GM19452 (cell line): ENCODE measurements around the gene AIP.

Source experiments
- ATAC-seq: cut with Tn5 transposase; IDR thresholded peaks from one replicate; pipeline ENCODE4 v1.9.1; 2021; ENCODE audit not compliant: unreplicated experiment

Gene AIP

DNA sequence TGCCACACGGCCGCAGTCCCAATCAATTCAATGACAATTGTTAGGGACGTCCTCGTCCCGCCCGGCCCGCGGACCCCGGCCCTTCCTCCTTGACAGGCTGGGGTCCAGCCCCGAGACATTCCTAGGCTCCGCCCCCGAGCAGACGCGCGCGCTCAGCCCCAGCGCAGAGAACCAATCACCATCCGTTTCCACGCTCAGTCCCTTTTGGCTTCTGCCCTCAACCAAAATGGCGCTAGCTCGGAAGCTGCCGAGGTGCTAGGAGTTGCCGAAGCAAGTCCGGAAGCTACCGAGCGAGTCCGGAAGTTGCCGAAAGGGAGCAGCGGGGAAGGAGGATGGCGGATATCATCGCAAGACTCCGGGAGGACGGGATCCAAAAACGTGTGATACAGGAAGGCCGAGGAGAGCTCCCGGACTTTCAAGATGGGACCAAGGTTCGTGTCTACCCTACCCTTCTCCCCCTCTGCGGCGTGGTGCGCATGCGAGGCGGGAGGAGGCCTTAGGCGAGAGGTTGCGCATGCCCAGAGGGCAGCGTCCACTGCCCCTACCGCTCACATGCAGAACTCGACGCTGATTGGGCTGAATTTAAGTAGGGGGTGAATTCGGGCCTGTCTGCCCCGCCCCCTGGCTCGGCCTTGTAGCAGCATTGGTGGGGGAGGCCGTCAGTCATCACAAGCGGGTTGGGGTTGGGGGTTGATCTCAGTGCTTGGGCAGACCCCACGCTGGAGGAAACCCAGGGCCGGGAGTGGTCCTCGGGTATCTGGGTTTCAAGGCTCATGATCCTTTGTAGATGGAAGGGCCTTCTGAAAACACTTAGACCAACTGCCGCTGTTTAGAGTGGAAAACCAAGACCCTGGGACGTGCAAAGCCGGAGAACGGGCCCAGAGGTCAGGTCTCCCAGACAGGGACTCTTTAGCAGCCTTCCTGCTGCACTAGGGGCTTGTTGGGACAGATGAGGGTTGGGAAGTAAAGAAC lies at the start of gene AIP:
Gene AIP (plus strand): TSS at position 200 of the 972 bp plus-strand sequence. CDS start 133 bp downstream, at position 333.
- ATAC-seq, result peak; percentile 57

GRCh38 chr11:67433536-67434394 lies 49.1 kb upstream of the AIP start:
- ATAC-seq, result no peak

DNA sequence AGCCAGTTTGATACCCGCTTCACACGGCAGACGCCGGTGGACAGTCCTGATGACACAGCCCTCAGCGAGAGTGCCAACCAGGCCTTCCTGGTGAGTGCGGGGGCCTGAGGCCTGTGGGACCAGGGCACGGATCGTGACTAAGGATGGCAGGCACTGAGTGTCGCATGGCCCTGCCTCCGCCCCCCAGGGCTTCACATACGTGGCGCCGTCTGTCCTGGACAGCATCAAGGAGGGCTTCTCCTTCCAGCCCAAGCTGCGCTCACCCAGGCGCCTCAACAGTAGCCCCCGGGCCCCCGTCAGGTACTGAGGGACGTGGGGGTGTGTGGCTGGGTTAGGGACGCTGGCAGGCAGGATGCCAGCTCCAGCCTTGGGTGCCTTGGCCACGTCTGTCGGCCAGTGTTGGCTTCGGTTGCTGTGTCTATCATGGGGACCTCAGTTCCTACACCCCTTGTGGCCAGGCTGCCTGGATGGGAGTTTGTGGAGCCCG lies 48.4 kb upstream of the AIP start:
- ATAC-seq, result no peak

DNA sequence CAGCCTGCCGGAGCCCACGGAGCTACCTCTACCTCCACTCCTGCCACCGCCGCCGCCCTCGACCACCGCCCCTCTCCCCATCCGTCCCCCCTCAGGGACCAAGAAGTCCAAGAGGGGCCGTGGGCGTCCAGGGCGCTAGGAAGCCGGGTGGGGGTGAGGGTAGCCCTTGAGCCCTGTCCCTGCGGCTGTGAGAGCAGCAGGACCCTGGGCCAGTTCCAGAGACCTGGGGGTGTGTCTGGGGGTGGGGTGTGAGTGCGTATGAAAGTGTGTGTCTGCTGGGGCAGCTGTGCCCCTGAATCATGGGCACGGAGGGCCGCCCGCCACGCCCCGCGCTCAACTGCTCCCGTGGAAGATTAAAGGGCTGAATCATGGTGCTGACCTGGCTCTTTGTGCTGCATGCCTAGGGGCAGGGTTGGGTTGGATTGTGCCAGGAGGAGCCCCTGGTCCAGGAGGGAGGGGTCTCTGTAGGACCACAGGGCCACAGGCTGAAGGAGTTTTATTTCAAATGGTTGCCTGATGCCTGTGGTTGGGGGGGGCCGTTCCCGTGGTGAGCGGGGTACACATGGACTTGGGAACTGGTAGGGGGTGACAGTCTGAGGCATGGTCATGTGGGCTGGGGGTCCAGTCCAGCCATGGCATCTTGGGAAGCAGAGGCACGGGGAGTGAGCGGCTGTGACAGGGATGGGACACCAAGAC lies 47.6 kb upstream of the AIP start:
- ATAC-seq, result no peak

DNA sequence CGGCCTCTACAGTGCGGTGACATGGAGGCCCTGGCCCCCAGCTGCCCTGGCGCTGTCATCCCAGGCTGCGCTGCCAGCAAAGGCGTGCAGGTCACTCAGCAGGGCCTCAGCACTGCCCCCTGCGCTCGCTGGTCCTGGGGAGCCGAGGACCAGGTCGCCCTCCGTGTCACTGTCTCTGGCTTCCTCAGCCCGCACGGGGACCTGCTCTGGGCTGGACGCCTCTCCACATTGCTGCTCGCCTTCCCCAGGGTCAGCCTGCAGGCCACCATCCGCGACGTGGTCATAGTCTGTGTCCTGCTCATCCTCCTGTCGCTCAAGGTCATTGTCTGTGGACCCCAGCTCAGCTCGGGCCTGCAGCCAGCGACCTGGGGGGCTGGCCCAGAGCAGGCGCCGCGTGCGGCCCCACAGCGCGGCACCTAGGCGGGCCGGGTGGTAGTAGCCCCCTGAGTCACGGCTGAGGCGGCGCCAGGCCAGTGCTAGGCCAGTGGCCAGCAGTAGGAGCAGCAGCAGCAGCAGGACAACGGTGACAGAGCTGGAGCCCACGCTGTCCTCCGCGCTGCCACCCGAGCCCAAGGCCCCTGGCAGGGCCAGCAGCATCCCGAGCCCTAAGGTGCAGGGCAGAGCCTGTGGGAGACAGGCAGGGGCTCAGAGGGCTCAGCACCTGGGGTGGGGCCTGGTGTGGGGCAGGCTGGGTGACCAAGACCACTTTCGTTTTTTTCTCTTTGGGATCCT lies 46.9 kb upstream of the AIP start:
- no peak for ATAC-seq

DNA sequence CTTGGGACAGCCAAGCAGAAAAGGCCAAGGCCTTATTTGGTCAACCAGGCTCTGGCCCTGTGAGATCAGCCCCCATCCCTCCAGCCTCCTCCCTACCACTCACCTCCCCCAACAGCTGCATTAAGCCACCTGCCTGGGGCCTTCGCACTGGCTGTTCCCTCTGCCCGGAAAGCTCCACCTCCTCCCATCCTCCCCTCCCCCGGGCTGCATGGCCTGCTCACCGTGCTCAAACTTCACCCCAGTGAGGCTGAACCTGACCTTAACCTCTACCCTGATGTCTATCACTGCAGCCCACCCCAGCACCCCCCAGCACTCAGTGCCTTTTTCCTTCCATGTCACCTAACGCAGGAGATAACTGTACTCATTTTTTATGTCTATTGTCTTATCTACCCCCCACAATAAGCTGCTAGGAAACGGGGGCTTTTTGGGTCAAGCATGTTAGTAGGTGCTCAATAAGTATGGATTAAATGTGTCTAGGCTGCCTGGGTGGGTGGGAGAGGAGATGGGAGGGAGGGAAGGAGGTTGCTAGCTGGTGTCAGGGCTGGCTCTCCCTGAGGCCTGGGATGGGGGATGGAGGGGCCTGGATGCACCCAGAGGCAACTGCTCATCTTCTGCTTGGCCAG lies 46.3 kb upstream of the AIP start:
- ATAC-seq, result peak; percentile 37

- no peak for ATAC-seq
These were observed 45.6 kb upstream of the AIP start, which contains the start of gene PTPRCAP for GRCh38 chr11:67437082-67437808. TSS of gene PTPRCAP (minus strand) at chr11:67437682. CDS start at chr11:67437619, 63 bp downstream.

DNA sequence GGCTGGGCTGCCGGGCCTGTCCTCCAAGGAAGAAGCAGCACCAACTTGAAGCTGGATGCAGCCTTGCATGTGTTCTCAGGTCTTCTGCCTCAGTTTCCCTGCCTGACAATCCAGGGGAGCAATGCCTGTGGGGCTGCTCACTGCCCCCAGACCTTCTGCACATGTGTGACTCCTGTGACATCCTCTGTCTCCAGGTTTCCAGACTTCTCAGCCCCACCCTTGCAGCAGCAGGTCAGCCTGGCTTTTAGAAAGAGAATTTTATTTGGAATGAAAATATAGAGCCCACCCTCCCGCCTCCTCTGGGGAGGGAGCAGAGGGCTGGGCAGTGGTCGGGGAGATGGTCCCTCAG lies 45.0 kb upstream of the AIP start:
- ATAC-seq, result no peak

GRCh38 chr11:67438158-67438902 lies 44.5 kb upstream of the AIP start:
- no peak for ATAC-seq

- no peak for ATAC-seq
These were observed 43.3 kb upstream of the AIP start for GRCh38 chr11:67439321-67440228.

- ATAC-seq, result no peak
These were observed 42.4 kb upstream of the AIP start for GRCh38 chr11:67440229-67441097.

GRCh38 chr11:67441098-67441563 lies 41.7 kb upstream of the AIP start:
- ATAC-seq, result no peak

DNA sequence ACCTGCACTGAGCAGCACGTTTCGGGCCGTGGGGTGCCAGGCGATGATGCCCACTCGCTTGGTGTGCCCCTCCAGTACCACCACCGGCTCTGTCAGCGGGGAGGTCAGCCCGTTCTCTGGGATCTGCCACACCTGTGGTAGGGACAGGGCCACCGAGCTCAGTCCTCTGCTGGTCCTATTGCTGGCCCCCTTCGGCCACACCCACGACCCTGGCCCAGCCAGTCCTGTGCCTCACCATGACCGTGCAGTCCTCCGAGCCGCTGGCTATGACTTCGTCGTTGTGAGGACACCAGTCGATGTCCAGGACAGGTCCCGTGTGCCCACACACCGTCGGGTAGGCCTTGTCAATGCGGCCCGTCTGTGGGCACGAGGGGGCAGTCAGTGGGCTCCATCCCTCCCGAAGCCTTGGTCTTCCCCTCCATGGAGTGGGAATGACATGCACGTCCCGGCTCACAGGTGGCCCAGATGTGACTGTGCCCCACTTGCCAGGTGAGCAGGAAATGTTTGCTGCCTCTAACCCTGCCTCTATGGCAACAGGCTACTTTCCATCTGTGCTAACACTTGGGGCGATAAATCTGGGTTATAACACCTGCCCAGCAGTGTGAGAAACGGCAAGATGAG lies 41.0 kb upstream of the AIP start:
- ATAC-seq, result no peak

- no peak for ATAC-seq
These were observed 40.1 kb upstream of the AIP start for GRCh38 chr11:67442504-67443404.

GRCh38 chr11:67445515-67445914 lies 37.3 kb upstream of the AIP start:
- ATAC-seq, result no peak
